ENCODE data around the gene SUPT4H1. TPM values are rescaled to one million over a fixed set of nuclear protein-coding genes. Genes with fewer than 3 reads are reported as not detected.

Gene SUPT4H1
- total and polyA plus RNA-seq, 7 donors, result 50.5 to 114 (median 65.3) TPM

DNA sequence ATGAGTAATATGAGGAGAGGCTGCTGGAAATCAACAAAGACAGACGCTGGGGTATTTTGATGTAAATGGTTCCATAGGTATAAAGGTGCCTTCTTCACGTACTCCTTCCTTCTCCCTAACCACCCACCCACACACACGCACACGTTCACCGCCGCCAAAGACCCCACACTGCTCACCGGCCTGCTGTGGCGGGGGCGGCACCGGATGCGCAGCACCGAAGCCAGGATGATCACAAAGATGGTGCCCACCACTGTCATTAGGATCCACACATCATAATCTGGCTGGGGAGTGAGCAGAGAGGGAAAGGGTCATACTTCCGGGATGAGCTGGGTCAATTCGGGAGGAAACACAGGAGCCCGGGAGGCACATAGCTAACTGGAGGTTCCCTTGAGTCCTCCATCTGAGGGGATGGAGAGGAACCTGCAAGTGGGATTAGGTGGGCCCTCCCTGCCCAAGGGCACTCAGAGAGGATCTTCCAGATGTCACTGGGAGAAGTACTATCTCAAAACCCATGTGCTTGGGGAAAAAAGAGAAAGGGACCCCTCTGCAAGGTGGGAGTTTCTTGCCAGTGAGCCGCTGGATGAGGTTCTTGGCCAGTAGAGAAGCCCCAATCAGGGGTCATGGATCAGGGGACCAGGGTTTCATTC, 10.5 kb upstream of the SUPT4H1 start:
- no peak for DNase-seq
- intact Hi-C loops (cut with DNase I), result no loop called here
- TF ChIP-seq POLR2AphosphoS5 (IDR thresholded peaks at IDR 0.05) (no peak), EP300 (IDR thresholded peaks at IDR 0.05) (no peak), POLR2A (IDR thresholded peaks at IDR 0.05) (no peak)
- TF ChIP-seq, protein P1, sequence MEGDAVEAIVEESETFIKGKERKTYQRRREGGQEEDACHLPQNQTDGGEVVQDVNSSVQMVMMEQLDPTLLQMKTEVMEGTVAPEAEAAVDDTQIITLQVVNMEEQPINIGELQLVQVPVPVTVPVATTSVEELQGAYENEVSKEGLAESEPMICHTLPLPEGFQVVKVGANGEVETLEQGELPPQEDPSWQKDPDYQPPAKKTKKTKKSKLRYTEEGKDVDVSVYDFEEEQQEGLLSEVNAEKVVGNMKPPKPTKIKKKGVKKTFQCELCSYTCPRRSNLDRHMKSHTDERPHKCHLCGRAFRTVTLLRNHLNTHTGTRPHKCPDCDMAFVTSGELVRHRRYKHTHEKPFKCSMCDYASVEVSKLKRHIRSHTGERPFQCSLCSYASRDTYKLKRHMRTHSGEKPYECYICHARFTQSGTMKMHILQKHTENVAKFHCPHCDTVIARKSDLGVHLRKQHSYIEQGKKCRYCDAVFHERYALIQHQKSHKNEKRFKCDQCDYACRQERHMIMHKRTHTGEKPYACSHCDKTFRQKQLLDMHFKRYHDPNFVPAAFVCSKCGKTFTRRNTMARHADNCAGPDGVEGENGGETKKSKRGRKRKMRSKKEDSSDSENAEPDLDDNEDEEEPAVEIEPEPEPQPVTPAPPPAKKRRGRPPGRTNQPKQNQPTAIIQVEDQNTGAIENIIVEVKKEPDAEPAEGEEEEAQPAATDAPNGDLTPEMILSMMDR (IDR thresholded peaks at IDR 0.05), result no peak
- Histone ChIP-seq H3K27ac (no peak overlapping the region), H3K27me3 (no peaks in the 10 kb centered on the region), H3K4me1 (no peaks in the 10 kb centered on the region), H3K9me3 (no peaks in the 10 kb centered on the region), H3K36me3 (no peaks in the 10 kb centered on the region), H3K4me3 (no peak overlapping the region)
- 84 to 92% methylated on average over 16 of the region's 16 CpGs for WGBS, 2 donors

DNA sequence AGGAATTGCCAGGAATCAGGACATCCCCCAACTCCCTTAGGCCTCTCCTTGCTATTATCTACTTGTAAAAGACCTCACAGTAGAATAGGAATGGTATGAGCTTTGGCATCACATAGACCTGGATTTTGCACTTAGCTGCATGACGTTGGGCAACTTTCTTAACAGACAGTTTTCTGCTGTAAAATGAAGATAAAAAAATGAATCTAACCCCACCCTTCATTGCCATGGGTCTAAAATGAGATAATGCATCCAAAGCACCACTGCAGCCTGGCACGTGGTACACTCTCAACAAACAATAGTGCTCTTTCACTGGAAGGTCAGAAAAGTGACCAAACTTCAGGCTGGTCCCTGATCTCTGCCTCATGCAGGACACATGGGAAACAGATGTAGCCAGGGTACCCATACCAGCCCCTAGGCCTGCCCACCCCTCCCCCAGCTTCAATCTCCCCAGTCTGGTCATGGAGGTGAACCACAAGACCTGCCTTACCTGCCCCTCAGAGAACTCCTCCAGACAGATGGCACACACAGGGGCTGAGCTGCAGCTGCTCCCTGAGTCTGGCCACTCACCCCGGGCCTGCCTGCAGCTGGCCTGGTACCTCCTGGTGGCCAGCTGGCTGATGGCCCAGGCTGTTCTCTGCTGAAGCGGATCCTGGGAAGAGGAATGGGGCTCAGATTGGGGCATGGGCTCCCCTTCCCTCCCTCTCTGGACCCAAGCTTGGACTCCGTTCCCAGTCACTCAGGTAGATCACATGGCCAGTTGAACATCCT, 8.5 kb upstream of the SUPT4H1 start:
- intact Hi-C loops (cut with DNase I), result no loop called here
- no peak overlapping the region for H3K27ac ChIP-seq
- TF ChIP-seq POLR2AphosphoS5 (IDR thresholded peaks at IDR 0.05) (no peak), POLR2A (IDR thresholded peaks at IDR 0.05) (no peak), EP300 (IDR thresholded peaks at IDR 0.05) (no peak)
- TF ChIP-seq, protein P1 (IDR thresholded peaks at IDR 0.05), result no peak

DNA sequence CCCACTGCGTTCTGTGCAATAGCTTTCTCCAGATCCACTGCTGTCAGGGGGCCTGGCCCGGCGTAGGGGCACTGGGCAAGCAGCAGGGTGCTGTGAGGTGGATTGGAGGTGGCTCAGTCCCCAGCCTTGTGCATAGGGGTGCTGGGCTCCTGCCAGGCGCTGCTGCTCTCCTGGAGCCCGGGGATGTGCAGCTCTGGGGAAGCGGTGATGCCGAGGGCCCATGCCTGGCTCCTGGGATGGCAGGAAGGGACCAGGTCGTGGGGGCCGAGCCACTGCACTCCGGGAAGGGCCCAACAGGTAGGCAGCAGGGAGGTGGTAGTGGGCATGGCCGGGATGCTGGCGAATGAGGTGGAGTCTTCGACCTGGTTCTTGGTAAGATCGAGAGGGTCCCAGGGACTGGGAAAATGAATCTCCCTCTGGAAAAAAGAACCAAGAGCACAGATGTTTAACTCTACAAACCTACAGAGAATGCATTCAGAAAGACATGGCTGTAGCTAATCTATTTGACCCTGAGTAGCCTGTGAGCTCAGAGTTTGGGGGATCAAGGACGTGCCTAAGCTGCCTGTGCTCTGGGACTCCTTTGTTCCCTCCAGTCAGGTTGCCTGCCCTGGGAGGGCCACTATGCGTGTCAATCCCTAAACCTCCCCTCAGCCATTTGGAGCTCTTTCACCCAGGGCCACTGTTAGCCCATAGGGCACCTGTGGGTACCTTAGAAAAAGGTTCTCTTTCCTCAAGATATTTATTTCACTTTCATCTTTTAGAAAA, 6.6 kb upstream of the SUPT4H1 start:
- DNase-seq, result no peak
- intact Hi-C loops (cut with DNase I), result loop anchor here (10.0 kb wide), 2 partner anchors 156 to 276 kb away; partner anchors contain the start of gene MTMR4
- Histone ChIP-seq H3K36me3 (no peaks in the 10 kb centered on the region), H3K27ac (no peak overlapping the region), H3K27me3 (no peaks in the 10 kb centered on the region), H3K4me3 (no peak overlapping the region), H3K4me1 (no peaks in the 10 kb centered on the region), H3K9me3 (no peaks in the 10 kb centered on the region)
- TF ChIP-seq POLR2A (IDR thresholded peaks at IDR 0.05) (no peak), POLR2AphosphoS5 (IDR thresholded peaks at IDR 0.05) (no peak), EP300 (IDR thresholded peaks at IDR 0.05) (no peak)
- TF ChIP-seq, protein P1 (IDR thresholded peaks at IDR 0.05), result no peak
- WGBS, 2 donors, result 86 to 93% methylated on average over 16 of the region's 16 CpGs

More for the DNA sequence above, 8.5 kb upstream of the SUPT4H1 start:
- Histone ChIP-seq H3K27me3 (no peaks in the 10 kb centered on the region), H3K4me1 (no peaks in the 10 kb centered on the region), H3K9me3 (no peaks in the 10 kb centered on the region), H3K4me3 (no peak overlapping the region), H3K36me3 (no peaks in the 10 kb centered on the region)
- DNase-seq, result no peak
- 46 to 78% methylated on average over 5 of the region's 5 CpGs for WGBS, 2 donors

DNA sequence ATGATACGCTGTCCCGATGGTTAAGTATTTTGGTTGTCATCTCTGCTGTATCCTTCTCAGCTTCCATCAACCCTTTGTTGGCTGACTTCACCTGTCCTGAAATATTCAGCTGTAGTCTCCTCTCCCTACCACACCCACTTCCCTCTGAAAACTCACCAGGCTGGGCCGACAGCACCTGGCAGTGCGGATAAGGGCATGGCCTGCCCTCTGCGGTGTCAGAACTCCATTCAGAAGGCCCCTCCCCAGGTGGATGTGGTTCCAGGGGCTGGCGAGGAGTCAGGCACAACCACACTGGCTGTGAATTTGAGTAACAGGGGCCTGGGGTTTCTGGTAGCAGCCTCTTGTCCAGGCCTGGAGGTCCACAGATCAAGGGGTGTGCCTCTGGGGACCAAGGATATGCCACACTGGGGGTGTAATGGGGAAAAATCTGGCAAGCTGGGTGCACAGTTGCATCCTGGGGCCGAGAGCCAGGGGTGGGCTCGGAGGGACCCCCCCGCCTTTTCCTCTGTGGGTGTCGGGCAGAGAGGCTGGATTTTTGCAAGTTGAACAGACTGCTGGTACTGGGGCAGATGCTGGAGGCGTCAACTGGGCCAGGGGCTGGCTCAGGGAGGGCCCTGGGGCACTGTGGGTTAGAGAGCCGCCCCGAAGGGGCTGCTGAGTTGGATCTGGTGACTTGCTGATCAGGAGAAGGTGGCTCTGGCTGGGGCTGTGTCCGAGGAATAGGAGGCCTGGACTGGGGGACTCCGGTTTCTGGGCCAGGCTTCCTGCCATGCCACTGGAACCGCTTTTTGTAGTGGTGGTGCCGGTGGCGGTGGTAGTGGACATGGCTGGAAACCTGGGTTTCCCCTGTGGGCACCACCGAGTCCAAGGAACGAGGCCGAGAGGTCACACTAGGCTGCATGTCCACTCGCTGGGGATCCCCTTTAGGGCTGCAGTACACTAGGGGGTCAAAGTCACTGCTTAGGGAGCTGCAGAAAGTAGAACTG, 5.6 kb upstream of the SUPT4H1 start:
- Histone ChIP-seq H3K36me3 (no peaks in the 10 kb centered on the region), H3K9me3 (no peaks in the 10 kb centered on the region), H3K4me1 (peaks cover 0 to 8% (median 6%) of the 10 kb centered on the region in 4 donors), H3K27ac (no peak overlapping the region), H3K4me3 (no peak overlapping the region), H3K27me3 (no peaks in the 10 kb centered on the region)
- no peak for DNase-seq
- WGBS, 2 donors, result 80 to 91% methylated on average over 22 of the region's 22 CpGs
- no peak for TF ChIP-seq EP300 (IDR thresholded peaks at IDR 0.05)
- TF ChIP-seq, protein P1 (IDR thresholded peaks at IDR 0.05), result no peak
- TF ChIP-seq POLR2A (IDR thresholded peaks at IDR 0.05), result no peak
- TF ChIP-seq POLR2AphosphoS5 (IDR thresholded peaks at IDR 0.05), result no peak
- intact Hi-C loops (cut with DNase I), result loop anchor here (10.0 kb wide), 2 partner anchors 157 to 277 kb away; partner anchors contain the start of gene MTMR4

Measured in sigmoid colon (tissue), 7 donors.